CD8-positive, alpha-beta memory T cell (primary cell): ENCODE results near the gene USH2A. TPM values are rescaled to one million over a fixed set of nuclear protein-coding genes. Genes with fewer than 3 reads are reported as not detected.

Experiments used
- CTCF ChIA-PET: fragments of 350-600 bp; sonication (Branson Sonifier 250); formaldehyde crosslinking; loops from one replicate; lab custom pipeline; 2021; ENCODE audit warnings: antibody characterized with exemption; lab: Charles Lee
- POLR2A ChIA-PET: fragments of 350-600 bp; sonication (Branson Sonifier 250); formaldehyde crosslinking; loops from one replicate; lab custom pipeline; 2021; ENCODE audit warnings: antibody characterized with exemption; lab: Charles Lee
- DNase-seq, 5 donors: peaks; one replicate each; pipeline versions ENCODE4 v3.0.0 to v3.0.0-alpha.2; 2020 to 2022; ENCODE audit warnings: mixed read lengths in 1 of 5
- H3K27ac ChIP-seq: one replicate; pipeline ENCODE4 v1.7.0; 2013; ENCODE audit warnings: low read depth, mild to moderate bottlenecking, low read length, moderate library complexity
- H3K27me3 ChIP-seq: 2 replicates; pipeline ENCODE4 v1.7.0; 2013; ENCODE audit warnings: low read length, mild to moderate bottlenecking; ENCODE audit not compliant: insufficient read depth, poor library complexity, severe bottlenecking
- H3K36me3 ChIP-seq: 2 replicates; pipeline ENCODE4 v1.7.0; 2013; ENCODE audit warnings: mild to moderate bottlenecking, low read length, moderate library complexity; ENCODE audit not compliant: insufficient read depth
- H3K4me1 ChIP-seq: 2 replicates; pipeline ENCODE4 v1.7.0; 2013; ENCODE audit warnings: mild to moderate bottlenecking, low read length, moderate library complexity; ENCODE audit not compliant: insufficient read depth
- H3K4me3 ChIP-seq: 2 replicates; pipeline ENCODE4 v1.7.0; 2013; ENCODE audit warnings: mild to moderate bottlenecking, low read length
- H3K9me3 ChIP-seq: 2 replicates; pipeline ENCODE4 v1.7.0; 2013; ENCODE audit warnings: mild to moderate bottlenecking, low read length
- H3K27ac Mint-ChIP-seq, 8 donors: one replicate each; pipeline ENCODE4 v1.8.0; 2020 to 2021; ENCODE audit warnings: mixed read lengths in 8 of 8, mild to moderate bottlenecking in 6 of 8, inconsistent platforms in 3 of 8, moderate library complexity in 3 of 8
- H3K27me3 Mint-ChIP-seq, 2 donors: one replicate each; pipeline ENCODE4 v1.8.0; 2020 to 2021; ENCODE audit warnings: mixed read lengths in 2 of 2, mild to moderate bottlenecking in 1 of 2, moderate library complexity in 1 of 2
- H3K36me3 Mint-ChIP-seq, 3 donors: one replicate each; pipeline ENCODE4 v1.8.0; 2020 to 2021; ENCODE audit warnings: mixed read lengths in 3 of 3, inconsistent platforms in 1 of 3, mild to moderate bottlenecking in 1 of 3
- H3K4me1 Mint-ChIP-seq, 3 donors: one replicate each; pipeline ENCODE4 v1.8.0; 2020 to 2021; ENCODE audit warnings: mixed read lengths in 3 of 3, inconsistent platforms in 1 of 3, mild to moderate bottlenecking in 1 of 3
- H3K4me3 Mint-ChIP-seq, 7 donors: one replicate each; pipeline ENCODE4 v1.8.0; 2020 to 2021; ENCODE audit warnings: mixed read lengths in 7 of 7, mild to moderate bottlenecking in 6 of 7, moderate library complexity in 4 of 7, inconsistent platforms in 2 of 7
- H3K9me3 Mint-ChIP-seq, 5 donors: one replicate each; pipeline ENCODE4 v1.8.0; 2020 to 2022; ENCODE audit warnings: mixed read lengths in 5 of 5, mild to moderate bottlenecking in 3 of 5, moderate library complexity in 2 of 5, inconsistent platforms in 1 of 5
- polyA plus RNA-seq: library from polyadenylated mRNA; unstranded; fragments of 300-500 nt; fragmentation: Illumina TruSeq; gene quantifications from one replicate; pipeline ENCODE4 v1.2.3, GENCODE V29; 2021
- total RNA-seq, 2 experiments: library from RNA; stranded (reverse); gene quantifications; one replicate each; pipeline ENCODE4 v1.2.3, GENCODE V29; 2021

The USH2A gene
- total and polyA plus RNA-seq, 3 experiments from 2014 or later = not detected

DNA sequence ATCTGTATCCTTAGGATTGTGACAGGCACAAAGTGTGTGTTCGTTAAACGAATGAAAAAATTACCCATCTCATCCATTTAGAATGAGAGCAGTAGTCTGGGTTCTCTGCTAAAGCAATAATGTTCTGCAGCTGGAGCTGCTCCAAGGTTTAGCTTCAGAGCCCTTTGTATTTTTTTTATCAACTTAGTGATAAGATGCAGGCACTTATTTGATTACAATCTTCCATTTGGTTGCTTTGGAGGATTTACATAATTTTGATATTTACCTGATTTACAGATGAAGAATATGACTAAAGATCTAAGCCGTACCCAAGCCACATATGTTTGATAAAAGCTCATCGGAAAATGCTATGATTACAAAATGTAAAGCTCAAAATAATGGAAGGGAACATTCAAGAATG is 654.9 kb downstream of the USH2A start:
- ChIA-PET CTCF (no interaction called here), POLR2A (no interaction called here)
- no peak overlapping the region for H3K4me3 ChIP-seq
- Mint-ChIP-seq H3K36me3 (no peaks in the 10 kb centered on the region), H3K27me3 (no peaks in the 10 kb centered on the region), H3K4me1 (no peaks in the 10 kb centered on the region), H3K4me3 (no peak overlapping the region), H3K9me3 (peaks cover 0 to 22% (median 10%) of the 10 kb centered on the region in 5 donors), H3K27ac (no peak overlapping the region)
- no peak overlapping the region for H3K27ac ChIP-seq
- no peaks in the 10 kb centered on the region for H3K4me1 ChIP-seq
- H3K27me3 ChIP-seq = no peaks in the 10 kb centered on the region
- H3K36me3 ChIP-seq = no peaks in the 10 kb centered on the region
- no peaks in the 10 kb centered on the region for H3K9me3 ChIP-seq
- no peak for DNase-seq

GRCh38 chr1:215767761-215768160 is 655.5 kb downstream of the USH2A start:
- H3K4me3 Mint-ChIP-seq = no peak overlapping the region
- H3K4me1 Mint-ChIP-seq = no peaks in the 10 kb centered on the region
- no peak overlapping the region for H3K27ac ChIP-seq
- H3K4me1 ChIP-seq = no peaks in the 10 kb centered on the region
- H3K27ac Mint-ChIP-seq = no peak overlapping the region
- DNase-seq = no peak
- CTCF ChIA-PET = no interaction called here
- H3K9me3 Mint-ChIP-seq = peaks cover 0 to 27% (median 9%) of the 10 kb centered on the region in 5 donors
- no peaks in the 10 kb centered on the region for H3K36me3 ChIP-seq
- no peaks in the 10 kb centered on the region for H3K36me3 Mint-ChIP-seq
- H3K4me3 ChIP-seq = no peak overlapping the region
- H3K27me3 Mint-ChIP-seq = no peaks in the 10 kb centered on the region
- POLR2A ChIA-PET = no interaction called here
- H3K9me3 ChIP-seq = no peaks in the 10 kb centered on the region
- no peaks in the 10 kb centered on the region for H3K27me3 ChIP-seq

GRCh38 chr1:215766521-215766920 is 656.7 kb downstream of the USH2A start:
- POLR2A ChIA-PET = no interaction called here
- Histone ChIP-seq H3K4me3 (no peak overlapping the region), H3K4me1 (no peaks in the 10 kb centered on the region), H3K9me3 (no peaks in the 10 kb centered on the region), H3K27me3 (no peaks in the 10 kb centered on the region), H3K36me3 (no peaks in the 10 kb centered on the region), H3K27ac (no peak overlapping the region)
- H3K27ac Mint-ChIP-seq = no peak overlapping the region
- H3K4me3 Mint-ChIP-seq = no peak overlapping the region
- H3K9me3 Mint-ChIP-seq = peaks cover 0 to 28% (median 7%) of the 10 kb centered on the region in 5 donors
- CTCF ChIA-PET = no interaction called here
- no peaks in the 10 kb centered on the region for H3K36me3 Mint-ChIP-seq
- H3K4me1 Mint-ChIP-seq = no peaks in the 10 kb centered on the region
- DNase-seq = no peak
- H3K27me3 Mint-ChIP-seq = no peaks in the 10 kb centered on the region

GRCh38 chr1:215765833-215766232 is 657.4 kb downstream of the USH2A start:
- no peak for DNase-seq
- CTCF ChIA-PET = no interaction called here
- POLR2A ChIA-PET = no interaction called here
- H3K36me3 Mint-ChIP-seq = no peaks in the 10 kb centered on the region
- H3K4me3 Mint-ChIP-seq = no peak overlapping the region
- no peak overlapping the region for H3K27ac Mint-ChIP-seq
- no peaks in the 10 kb centered on the region for H3K36me3 ChIP-seq
- H3K27ac ChIP-seq = no peak overlapping the region
- no peaks in the 10 kb centered on the region for H3K9me3 ChIP-seq
- no peaks in the 10 kb centered on the region for H3K4me1 Mint-ChIP-seq
- H3K4me3 ChIP-seq = no peak overlapping the region
- peaks cover 0 to 34% (median 7%) of the 10 kb centered on the region in 5 donors for H3K9me3 Mint-ChIP-seq
- no peaks in the 10 kb centered on the region for H3K27me3 Mint-ChIP-seq
- H3K27me3 ChIP-seq = no peaks in the 10 kb centered on the region
- no peaks in the 10 kb centered on the region for H3K4me1 ChIP-seq

DNA sequence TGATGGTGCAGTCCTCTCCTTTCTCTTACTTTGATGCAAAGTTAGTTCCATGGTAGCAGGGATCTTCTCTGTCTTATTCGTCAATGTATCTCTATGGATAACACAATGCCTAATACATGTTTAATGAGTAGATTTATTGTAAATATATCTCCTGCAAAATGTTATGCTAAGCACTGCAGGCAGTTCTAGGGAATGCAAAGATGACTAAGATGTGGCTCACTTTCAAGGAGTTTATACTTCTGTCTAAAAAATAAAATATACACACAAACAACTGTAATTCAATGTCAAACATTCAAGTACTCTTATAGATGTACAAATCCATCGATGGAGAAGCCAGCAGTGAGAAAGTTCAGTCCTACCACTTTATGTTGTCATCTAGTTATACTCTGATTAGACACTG is 661.8 kb downstream of the USH2A start:
- no peaks in the 10 kb centered on the region for H3K36me3 ChIP-seq
- H3K27me3 ChIP-seq = no peaks in the 10 kb centered on the region
- H3K9me3 ChIP-seq = no peaks in the 10 kb centered on the region
- H3K4me3 ChIP-seq = no peak overlapping the region
- H3K27ac ChIP-seq = no peak overlapping the region
- no peaks in the 10 kb centered on the region for H3K36me3 Mint-ChIP-seq
- no peak overlapping the region for H3K27ac Mint-ChIP-seq
- ChIA-PET POLR2A (no interaction called here), CTCF (no interaction called here)
- H3K4me1 ChIP-seq = no peaks in the 10 kb centered on the region
- no peak overlapping the region for H3K4me3 Mint-ChIP-seq
- peaks cover 3 to 34% (median 11%) of the 10 kb centered on the region in 5 donors for H3K9me3 Mint-ChIP-seq
- no peaks in the 10 kb centered on the region for H3K27me3 Mint-ChIP-seq
- no peak for DNase-seq
- no peaks in the 10 kb centered on the region for H3K4me1 Mint-ChIP-seq

GRCh38 chr1:215754112-215754511 is 669.1 kb downstream of the USH2A start:
- no peak overlapping the region for H3K27ac Mint-ChIP-seq
- H3K36me3 Mint-ChIP-seq = no peaks in the 10 kb centered on the region
- no peak overlapping the region for H3K4me3 Mint-ChIP-seq

DNA sequence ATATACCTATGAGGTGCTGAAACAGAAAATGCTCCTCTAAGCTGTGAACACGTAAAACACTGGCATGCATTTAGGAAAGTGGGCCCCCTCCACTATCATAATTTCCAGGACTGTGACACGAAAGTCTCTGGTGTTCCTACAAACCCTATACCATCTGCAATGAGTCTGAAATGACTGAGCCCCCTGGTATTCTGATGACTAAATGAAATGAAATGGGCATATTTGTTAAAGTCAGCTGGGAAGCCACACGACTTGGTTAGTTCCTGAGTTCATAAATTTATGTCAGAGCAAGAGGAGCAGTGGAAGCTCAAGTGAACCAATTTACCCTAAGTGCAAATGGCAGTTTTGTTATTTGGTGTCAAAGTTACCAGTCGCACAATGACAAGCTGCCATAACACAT is 673.8 kb downstream of the USH2A start:
- ChIA-PET POLR2A (no interaction called here), CTCF (no interaction called here)
- no peak for DNase-seq
- peak overlapping the region in 1 of 8 donors; percentile 66 for H3K27ac Mint-ChIP-seq
- H3K36me3 Mint-ChIP-seq = no peaks in the 10 kb centered on the region
- H3K27me3 Mint-ChIP-seq = no peaks in the 10 kb centered on the region
- no peak overlapping the region for H3K27ac ChIP-seq
- H3K27me3 ChIP-seq = no peaks in the 10 kb centered on the region
- H3K9me3 ChIP-seq = no peaks in the 10 kb centered on the region
- H3K4me1 Mint-ChIP-seq = no peaks in the 10 kb centered on the region
- no peaks in the 10 kb centered on the region for H3K4me1 ChIP-seq
- no peak overlapping the region for H3K4me3 ChIP-seq
- peaks cover 4 to 18% (median 6%) of the 10 kb centered on the region in 5 donors for H3K9me3 Mint-ChIP-seq
- no peaks in the 10 kb centered on the region for H3K36me3 ChIP-seq
- H3K4me3 Mint-ChIP-seq = no peak overlapping the region

More at GRCh38 chr1:215754112-215754511, 669.1 kb downstream of the USH2A start:
- ChIA-PET CTCF (no interaction called here), POLR2A (no interaction called here)
- no peak for DNase-seq
- no peaks in the 10 kb centered on the region for H3K4me1 Mint-ChIP-seq
- Histone ChIP-seq H3K4me1 (no peaks in the 10 kb centered on the region), H3K36me3 (no peaks in the 10 kb centered on the region), H3K27ac (no peak overlapping the region), H3K9me3 (no peaks in the 10 kb centered on the region), H3K27me3 (no peaks in the 10 kb centered on the region), H3K4me3 (no peak overlapping the region)
- peaks cover 4 to 16% (median 4%) of the 10 kb centered on the region in 5 donors for H3K9me3 Mint-ChIP-seq
- H3K27me3 Mint-ChIP-seq = no peaks in the 10 kb centered on the region

DNA sequence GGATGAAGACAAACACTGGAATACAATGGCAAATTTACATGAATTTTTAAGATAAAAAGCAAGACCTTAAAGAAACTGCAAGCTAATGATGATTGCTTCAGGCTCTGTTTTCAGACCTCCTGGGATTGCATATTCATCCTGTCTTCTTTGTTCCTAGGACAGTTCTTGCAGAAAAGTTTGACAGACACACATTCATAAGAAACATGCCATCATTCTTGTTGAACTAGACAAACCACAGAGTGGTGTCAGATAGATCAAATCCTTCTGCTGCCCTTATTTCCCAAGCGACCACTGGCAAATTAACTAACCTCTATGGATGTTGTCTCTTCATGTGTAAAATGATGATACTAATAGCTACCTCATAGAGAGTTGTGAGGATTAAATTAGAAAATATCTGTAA is 674.8 kb downstream of the USH2A start:
- Mint-ChIP-seq H3K27me3 (no peaks in the 10 kb centered on the region), H3K4me1 (no peaks in the 10 kb centered on the region), H3K27ac (no peak overlapping the region), H3K9me3 (peaks cover 4 to 14% (median 6%) of the 10 kb centered on the region in 5 donors), H3K4me3 (no peak overlapping the region), H3K36me3 (no peaks in the 10 kb centered on the region)
- Histone ChIP-seq H3K4me3 (no peak overlapping the region), H3K4me1 (no peaks in the 10 kb centered on the region), H3K36me3 (no peaks in the 10 kb centered on the region), H3K27ac (no peak overlapping the region), H3K9me3 (no peaks in the 10 kb centered on the region), H3K27me3 (no peaks in the 10 kb centered on the region)
- ChIA-PET CTCF (no interaction called here), POLR2A (no interaction called here)
- no peak for DNase-seq

DNA sequence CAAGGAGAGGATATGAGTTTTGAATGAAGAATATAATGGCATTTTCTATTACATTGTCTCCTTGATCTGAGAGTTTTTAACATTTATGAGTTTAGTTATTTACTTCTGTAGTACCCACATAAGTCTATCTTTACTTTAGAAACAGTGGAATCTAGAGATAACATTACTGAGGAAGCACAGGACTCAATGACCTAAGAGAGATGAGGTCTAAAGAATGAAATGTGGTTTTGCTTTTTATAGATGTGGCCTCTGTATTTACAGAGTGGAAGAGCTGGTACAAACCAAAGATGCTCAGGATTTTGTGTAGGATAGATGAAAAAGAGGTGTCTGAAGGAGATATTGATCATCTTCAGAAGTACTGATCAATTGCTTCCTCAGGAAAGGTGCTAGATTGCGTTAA is 678.8 kb downstream of the USH2A start:
- no peak for DNase-seq
- CTCF ChIA-PET = no interaction called here
- Mint-ChIP-seq H3K4me1 (no peaks in the 10 kb centered on the region), H3K27me3 (no peaks in the 10 kb centered on the region), H3K27ac (no peak overlapping the region), H3K9me3 (peaks cover 3 to 14% (median 6%) of the 10 kb centered on the region in 5 donors), H3K4me3 (no peak overlapping the region), H3K36me3 (no peaks in the 10 kb centered on the region)
- no peak overlapping the region for H3K27ac ChIP-seq
- H3K9me3 ChIP-seq = no peaks in the 10 kb centered on the region
- H3K27me3 ChIP-seq = no peaks in the 10 kb centered on the region
- no peaks in the 10 kb centered on the region for H3K36me3 ChIP-seq
- no peaks in the 10 kb centered on the region for H3K4me1 ChIP-seq
- POLR2A ChIA-PET = no interaction called here
- H3K4me3 ChIP-seq = no peak overlapping the region
